NCI-H2107 (cell line): ENCODE results near the gene TWIST2.

Experiments used
- DNase-seq: peaks from one replicate; lab custom pipeline; 2025; lab: John Stamatoyannopoulos, UW

Gene TWIST2

DNA sequence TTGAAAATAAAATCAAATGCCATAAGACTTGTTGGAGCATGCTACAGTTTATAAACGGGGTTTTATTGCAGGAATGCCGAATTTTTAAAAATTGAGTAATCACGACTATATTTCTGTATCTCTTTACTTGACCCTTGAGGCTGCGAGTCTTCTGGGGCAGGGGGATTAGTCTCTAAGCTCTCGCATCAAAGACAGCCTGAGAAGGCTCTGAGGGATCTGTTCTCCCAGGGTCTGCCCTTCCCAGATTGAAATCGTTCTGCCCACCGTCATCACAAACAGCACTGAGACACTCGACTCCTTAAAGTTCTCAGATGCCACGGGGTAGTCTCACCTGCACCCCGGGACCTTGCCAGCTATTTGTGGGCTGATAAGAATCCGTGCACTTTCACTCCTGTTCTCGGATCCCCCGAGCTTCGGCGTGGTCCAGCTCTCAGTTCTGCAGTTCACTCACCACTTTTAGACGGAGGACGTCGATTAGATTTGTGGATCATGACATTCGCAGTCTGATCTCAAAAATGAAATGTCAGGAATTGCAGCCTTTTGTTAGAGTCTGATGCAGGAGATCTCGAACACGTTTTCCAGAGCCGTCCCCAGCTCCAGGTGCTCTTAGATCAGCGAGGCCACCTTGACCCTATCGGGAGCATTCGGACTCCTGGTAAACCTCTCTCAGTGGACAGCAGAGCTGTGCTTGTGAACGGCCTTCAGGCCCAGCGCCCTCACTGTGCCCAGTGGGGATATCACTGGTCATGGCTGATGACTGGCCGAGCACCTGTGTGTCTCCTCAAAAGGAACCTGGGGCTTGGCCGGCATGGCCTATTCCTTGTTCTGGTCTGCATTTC lies 43.0 kb downstream of the TWIST2 start:
- DNase-seq, result no peak

DNA sequence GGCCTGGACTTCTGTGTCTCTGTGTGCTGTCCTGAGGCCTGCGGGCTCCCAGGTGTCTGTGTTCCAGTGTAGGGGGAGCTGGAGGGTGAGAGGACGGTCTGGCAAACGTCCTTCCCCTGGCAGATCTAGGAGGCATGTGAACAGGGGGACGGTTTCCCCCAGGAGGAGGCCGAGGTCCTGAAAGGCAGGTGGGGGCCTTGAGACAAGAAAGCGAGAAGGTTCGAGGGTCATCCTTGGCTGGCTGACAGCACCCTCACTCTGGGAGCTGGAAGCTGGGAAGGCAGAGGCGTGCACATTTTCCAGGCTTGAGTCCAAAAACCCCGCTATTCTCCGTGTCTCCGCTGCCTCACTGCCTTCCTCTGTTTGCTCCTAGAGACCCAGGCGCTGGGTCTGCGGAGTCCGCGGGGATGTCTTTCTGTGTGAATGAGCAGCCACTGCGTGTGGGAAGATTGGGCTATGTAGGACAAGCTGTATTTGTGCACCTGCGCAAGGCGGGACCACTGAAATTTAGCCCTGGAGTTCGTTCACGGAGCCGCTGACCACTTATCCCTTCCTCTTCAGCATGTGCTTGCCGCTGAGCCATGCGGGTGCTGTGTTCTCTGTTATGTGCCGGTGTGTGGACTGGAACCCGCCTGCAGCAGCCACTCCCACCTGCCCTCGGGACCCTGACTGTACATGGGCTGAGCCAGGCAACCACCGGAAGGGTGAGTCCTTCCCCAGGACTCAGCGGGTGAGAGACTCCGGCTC lies 43.7 kb downstream of the TWIST2 start:
- no peak for DNase-seq

DNA sequence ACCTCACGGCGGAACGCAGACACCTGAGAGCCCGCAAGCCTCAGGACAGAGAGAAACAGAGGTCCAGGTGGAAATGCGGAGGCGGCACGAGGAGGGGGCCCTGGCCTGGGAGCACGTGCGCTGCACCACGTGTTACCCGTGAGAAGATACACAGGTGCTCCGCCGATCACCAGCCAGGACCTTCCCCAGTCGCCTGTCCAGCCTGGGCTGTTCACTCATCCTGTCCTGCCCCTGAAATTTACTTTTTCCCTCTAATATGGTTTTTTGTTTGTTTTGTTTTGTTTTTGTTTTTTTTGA lies 44.3 kb downstream of the TWIST2 start:
- DNase-seq, result no peak

DNA sequence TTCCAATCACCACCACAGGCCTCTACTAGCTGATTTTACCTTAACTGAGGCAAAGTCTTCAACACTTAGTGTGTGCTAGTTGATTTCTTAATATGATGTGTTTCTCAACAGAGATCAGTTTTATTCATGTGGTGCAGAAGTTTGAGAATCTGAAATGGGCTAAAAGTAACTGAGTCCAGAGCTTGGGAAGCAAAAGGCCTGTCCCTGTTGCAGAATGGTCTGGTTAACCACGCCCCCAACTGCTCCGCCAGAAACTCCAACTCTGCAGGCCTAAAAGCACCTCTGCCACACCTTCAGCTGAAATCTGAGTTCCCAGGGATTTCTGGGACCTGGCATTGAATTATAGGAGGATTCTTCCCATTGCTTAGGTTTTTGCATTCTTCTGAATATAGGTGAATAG lies 44.9 kb downstream of the TWIST2 start:
- no peak for DNase-seq

DNA sequence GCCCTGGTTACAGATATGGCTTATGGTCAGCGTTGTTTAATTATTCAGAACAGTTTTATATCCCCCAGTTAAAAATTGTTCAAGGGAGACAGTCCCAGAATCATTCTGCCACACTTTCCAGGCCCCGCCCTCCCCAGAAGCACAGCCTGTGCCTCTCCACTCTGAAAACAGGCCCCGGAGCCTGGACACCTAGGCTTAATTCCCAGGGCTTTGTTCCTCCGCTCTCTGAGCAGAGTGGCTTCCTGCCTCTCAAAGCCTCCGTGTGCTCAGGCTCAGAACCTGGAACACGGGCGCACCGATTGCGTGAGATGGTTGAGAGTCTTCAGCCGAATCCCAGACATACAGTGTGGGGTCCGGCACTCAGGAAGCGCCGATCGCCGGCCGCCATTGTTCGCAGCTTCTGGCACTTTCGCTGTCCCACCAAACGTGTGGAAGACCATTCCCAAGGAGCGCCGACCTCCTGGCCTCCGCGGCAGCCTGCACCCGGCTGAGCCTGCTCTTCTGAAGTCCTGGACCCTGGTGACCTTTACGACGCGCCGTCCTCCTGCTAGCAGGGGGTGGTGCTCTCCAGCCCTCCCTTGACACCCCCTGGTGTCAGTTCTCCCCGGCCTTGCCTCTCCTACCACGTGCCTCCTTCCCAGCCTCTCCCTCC lies 45.6 kb downstream of the TWIST2 start:
- no peak for DNase-seq

DNA sequence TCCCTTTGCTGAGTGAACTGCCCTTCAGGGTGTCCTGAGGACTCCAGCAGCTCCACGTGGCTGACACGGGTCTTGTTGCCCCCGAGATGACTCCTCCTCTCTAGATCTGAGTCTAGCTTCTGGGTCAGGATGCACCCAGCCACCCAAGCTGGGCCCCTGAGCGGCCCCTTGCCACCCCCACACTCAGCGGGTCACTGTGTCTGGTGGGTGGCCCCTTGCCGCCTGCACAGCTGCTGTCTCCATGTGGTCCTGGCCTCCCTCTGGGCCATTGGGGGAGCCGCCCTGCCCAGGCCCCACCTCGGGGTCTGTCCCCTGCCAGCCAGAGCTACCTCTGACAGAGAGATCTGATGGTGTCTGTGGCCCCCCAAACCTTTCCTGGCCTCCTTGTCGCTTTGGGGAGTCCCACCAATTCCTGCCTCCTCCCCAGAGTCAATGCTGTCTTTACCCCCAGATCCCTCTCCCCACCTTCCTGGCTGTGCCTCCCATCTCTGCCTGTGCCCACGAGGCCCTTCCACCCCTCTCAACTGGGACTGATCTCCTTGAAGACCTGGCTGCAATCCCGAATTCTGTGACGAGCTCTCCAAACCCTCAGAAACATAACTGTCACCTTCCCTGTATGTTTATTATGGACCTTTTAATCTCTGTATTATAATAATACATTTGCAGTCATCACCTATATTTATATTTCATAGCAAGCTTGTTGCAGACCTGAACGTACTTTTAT lies 46.5 kb downstream of the TWIST2 start:
- no peak for DNase-seq

DNA sequence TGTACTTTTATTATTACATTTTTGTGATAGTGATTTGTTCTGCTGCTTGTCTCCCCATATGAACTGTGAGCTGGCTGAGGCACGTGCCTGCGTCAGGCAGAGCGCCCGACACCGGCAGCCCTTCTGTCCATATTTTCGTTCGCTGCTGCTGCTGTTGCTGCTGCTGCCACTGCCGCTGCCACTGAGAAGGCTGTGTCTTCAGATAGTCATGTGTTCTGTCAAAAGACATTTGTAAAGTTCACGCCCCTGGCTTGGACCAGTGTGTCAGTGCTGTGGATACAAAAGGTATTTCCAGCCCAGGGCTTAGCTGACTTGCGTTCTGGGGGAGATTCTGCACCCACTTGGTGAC lies 47.0 kb downstream of the TWIST2 start:
- DNase-seq, result no peak

DNA sequence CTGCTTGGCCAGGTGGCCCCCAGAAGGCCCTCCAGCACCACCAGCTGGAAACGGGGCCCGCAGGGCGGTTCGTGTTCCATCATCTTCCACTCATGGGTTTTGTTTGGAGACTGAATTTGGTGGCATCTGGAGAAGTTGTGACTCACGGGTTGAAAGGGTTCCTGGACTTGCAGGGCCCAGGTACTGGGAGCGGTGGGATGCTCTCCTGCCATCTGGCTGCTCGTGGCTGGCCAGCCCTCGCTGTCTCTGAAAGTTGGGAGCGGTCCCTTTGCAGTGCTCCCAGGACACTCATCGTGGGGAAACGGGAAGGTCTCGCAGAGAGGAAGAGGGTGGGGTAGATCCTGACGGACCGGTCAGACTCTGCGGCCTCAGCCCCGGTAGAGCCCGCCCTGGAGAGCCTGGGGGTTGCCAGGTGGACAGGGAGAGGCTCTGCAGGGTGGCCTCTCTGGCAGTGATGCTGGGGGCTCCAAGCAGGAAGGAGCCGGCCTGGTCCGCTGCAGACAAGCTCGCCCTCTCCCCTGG lies 47.5 kb downstream of the TWIST2 start:
- no peak for DNase-seq

DNA sequence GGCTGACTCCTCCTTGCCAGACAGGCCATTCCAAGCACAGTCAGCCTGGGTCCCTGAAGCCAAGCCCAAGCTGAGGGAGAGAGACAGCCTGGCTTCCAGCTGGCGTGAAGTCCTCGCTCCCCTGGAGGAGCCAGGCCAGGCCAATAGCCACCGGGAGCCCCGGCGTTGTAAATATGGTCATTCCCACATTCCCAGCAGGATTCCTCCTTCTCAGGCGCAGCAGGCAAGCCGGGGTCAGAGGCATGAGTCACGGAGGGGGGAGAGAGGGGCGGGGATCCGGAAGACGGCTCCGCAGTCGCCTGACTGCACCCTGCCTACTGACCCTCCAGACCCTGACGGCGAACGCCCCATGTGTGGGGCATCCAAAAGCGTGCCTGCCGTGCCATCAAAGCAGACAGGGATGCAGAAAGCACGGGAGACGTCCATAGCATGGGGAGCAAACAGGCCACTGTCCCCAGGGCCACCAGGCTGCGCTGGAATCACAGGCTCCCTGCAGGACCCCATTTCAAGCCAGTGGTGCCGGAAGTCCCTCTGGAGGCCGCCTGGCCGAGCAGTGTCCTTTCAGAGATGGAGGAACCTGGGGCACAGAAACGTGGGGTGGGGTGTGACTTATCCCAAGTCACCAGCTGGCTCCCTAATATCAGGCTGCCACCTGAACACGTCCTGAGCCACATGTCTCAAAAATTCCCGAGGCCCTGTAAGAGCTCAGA lies 48.2 kb downstream of the TWIST2 start:
- DNase-seq, result no peak

DNA sequence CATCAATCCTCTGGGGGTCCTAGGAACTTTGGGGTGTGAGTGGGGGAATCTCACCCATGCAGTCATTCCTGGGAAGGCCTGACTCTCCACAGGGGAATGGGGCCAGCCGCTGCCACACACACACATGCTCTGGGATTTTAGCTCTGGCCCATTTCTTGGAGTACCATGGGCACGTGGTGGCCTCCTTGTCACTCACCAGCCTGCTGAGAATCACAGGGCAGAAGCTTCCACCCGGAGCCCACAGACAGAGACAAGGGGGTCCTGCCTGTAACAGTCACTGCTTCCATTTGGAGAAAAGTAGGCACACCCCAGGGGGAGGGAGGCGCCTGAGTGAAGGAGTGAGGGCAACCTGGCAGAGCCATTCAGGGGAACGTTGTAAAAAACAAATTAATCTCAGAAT lies 48.8 kb downstream of the TWIST2 start:
- DNase-seq, result no peak

DNA sequence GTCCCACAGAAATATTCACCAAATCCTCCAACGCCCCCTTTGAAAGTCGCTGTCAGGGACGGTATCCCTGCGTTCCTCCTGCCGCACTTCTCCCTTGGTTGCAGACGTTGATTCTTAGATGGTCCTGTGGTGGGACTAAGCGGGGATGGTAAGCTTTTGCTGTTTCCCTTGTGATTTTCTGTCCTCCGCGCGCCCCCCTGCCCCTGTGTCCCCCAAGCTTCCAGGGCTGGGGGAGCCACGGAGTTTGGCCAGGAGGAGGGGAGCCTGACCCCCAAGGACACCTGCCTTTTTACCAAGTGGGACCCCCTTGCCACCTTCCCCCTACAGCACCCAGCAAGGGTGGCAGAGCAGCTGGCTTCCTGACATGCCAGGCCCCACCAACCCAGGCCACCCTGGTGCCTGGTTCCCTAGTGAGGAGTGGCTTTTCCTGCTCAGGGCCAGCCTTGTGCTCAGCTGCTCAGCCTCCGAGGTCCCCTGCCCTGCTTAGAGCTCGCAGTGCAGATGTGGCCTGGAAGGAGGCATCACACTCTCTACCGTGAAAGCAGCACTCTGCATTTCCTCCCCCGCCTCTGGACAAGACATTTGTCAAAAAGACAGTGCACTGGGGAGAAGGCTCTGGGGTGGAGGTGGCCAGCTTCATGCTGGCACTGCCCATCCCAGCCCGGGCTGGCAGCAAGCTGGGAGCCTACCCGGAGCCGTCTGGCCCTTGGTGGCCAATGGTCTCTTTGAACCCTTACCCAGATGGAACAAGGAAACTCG lies 49.4 kb downstream of the TWIST2 start:
- DNase-seq, result no peak

DNA sequence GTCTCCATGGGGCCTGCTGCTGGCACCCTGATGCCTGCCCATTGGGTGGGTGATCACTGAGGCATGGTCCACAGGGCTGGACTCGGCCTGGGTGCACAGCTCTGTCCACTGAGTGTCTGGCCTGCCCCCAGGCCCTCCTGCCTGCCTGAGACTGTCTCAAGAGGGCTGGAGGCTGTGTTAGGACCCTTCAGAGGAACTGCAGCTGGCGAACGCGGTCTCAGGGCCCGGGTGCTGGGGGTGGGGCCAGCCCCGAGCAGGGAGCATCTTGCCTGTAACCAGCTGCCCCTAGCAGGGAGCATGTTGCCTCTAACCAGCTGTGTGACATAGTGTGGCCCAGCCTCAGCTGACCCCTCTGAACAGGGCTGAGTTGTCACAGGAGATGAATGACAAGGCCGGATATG lies 50.0 kb downstream of the TWIST2 start:
- DNase-seq, result no peak

DNA sequence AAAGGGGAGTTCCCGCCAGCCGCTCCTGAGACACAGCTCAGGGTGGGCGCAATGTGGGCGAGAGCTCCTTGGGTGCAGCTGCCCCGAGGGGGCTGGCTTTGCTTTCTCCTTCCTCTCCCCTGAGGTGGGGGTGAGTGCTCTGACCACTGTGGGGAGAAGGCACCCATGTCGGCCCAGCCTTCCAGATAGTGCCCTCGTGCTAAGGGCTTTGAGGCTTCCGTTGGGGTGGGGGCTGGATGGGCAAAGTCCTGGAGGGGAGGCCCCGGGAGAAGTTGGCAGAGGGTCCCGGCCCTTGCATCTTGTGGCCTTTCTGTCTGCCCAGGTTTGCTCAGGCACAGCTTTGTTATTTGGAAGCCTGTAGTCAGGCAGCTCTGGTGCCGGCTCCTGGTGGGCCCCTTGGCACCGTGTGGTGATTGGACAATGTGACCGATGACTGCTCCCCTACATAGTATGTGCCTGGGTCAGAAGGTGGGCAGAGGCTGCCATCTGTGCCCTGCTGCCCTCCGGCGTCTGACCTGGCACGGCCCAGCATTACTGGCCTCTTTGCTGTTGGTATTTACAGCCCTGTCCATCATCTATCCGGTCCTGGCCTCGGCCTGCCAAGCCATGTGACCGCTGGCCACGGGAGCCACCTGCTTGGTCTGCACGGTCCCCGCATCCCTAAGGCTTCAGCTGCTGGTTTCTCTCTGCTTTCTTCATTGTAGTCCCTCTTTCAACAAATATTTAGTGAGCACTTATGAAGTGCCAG lies 50.8 kb downstream of the TWIST2 start:
- no peak for DNase-seq

DNA sequence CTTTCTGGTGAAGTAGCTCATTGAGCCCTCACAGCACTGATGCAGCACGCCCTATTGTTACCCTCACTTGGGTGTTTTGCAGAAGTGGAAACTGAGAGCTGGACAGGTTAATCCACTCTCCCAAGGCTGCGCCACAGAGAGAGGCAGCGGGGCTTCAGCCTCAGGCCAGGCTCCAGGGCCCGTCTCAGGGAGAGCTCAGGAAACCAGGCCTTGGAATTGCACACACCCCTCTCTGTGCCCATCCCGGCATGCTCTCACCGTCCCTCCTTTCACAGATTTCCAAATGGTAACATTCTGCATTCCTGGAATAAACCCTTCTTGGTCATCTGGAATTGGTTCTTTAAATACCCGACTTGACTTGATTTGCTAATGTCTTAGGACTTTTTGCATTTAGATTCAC lies 51.5 kb downstream of the TWIST2 start:
- no peak for DNase-seq

DNA sequence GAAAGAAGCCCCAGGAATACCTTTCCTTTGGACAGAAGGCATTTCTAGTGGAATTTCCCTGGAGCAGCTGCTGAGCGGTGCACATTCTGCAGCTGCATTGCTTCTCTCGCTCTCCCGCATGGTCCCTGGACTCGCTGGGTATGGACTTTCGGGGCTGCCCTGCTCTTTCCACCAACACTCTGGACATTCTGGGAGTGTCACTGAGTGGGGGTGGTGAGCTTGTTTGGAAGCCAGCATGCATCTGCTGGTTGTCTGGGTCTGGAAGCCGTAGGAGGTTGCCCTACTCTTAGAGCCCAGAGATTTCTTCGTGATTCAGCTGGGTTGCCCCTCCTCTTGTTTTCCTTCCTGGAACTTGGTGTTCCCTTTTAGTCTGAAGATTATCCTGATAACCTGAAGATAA lies 52.6 kb downstream of the TWIST2 start:
- no peak for DNase-seq

DNA sequence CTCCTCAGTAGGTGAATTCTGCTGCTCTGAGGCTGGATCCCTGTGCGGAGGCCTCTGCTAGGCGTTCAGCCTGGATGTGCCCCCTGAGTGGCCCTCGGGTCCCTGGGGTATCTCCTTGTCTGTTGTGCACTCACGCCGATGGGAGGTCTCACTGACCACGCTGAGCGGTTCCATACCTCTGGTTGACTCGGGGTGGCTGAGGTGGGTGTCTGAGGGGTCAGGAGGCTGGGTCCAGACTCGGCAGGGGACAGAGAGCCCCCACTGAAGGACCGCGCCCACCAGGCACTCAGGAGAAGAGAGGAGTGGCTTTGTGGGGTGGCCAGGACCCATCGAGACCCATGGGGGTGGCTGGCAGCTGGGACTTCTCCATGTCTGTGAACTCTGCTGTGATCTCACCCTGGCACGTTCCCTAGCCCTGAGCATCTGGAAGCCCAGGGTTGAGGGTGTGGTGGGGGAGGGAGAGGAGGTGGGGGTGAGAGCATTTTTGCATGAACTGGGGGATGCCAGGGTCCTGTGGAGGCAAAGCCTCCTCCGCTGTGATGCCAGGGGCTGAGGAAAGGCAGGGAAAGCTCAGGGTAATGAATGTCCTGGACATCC lies 53.7 kb downstream of the TWIST2 start:
- DNase-seq, result no peak

DNA sequence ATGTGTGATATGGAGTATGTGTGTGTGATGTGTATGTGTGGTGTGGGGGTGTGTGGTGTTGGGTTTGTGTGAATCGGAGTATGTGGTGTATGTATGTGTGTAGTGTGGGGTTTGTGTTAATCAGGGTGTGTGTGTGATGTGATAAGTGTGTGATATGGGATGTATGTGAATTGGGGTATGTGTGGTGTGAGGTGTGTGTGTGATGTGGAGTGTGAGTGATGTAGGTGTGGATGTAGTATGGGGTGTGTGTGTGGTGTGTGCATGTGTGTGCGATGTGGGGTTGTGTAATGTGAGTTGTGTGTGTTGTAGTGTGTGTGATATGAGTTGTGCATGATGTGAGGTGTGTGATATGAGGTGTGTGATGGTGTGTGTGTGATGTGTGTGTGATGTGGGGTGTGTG lies 54.4 kb downstream of the TWIST2 start:
- DNase-seq, result no peak

DNA sequence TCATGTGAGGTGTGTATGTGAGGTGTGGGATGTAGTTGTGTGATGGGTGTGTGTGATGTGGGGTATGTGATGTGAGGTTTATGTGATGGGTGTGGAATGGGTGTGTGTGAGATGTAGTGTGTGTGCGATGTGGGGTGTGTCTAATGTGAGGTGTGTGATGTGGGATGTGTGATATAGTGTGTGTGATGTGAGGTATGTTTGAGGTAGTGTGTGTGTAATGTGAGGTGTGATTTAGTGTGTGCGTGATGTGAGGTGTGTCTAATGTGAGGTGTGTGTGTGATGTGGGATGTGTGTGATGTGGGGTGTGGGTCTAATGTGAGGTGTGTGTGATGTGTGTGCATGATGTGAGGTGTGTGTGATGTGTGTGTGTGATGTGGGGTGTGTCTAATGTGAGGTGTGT lies 55.3 kb downstream of the TWIST2 start:
- DNase-seq, result no peak

DNA sequence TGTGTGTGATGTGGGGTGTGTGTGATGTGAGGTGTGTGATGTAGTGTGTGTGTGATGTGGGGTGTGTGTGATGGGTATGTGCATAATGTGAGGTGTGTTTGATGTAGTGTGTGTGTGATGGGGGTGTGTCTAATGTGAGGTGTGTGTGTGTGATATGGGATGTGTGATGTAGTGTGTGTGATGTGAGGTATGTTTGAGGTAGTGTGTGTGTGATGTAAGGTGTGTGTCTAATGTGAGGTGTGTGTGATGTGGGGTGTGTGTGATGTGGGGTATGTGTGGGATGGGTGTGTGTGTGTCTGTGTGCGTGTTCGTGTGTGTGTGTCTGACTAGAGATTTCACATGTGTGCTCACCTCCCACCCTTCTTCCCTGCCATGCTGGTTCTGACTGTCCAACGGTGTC lies 56.3 kb downstream of the TWIST2 start:
- no peak for DNase-seq

DNA sequence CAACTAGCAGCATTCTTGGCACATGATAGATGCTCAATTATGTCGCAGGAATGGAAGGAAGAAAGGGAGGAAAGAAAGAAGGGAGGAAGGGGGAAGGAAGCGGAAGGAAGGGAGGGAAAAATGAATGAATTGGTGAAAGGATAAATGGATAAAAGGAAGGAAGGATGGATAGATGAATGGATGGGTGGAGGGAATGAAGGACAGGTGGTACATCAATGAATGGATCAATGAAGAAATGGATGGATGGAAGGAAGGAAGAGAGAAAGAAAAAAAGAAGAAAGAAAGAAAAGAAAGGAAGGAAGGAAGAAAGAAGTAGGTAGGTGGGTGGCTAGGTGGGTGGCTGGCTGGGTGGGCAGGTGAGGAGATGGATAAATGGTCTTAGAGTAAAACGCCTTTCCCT lies 56.8 kb downstream of the TWIST2 start:
- no peak for DNase-seq
